Central memory CD8-positive, alpha-beta T cell (primary cell): Measurements from ENCODE around the gene TMBIM6.
A peak's percentile ranks its signal among the peaks of the same experiment; 100 is the strongest.
"Not testable (repeated sequence)": the region's sequence is repeated elsewhere in the genome, so short reads cannot be mapped to it uniquely, and the experiment has no call there.

Experiments used
- ATAC-seq: fragments of 150-1000 bp; cut with Tn5 transposase; replicated peaks from 2 replicates; pipeline ENCODE4 v1.10.0; 2022; ENCODE audit warnings: mild to moderate bottlenecking, moderate FRiP score, moderate number of reproducible peaks; ENCODE audit not compliant: poor library complexity, severe bottlenecking; ENCODE audit errors: extremely low read depth
- DNase-seq, 2 donors: peaks; one replicate each; pipeline ENCODE4 v3.0.0; 2021; ENCODE audit warnings: low spot score in 2 of 2
- H3K27ac Mint-ChIP-seq: one replicate; pipeline ENCODE4 v1.8.0; 2022; ENCODE audit warnings: low read depth, mild to moderate bottlenecking, moderate library complexity, mixed read lengths
- H3K27me3 Mint-ChIP-seq: one replicate; pipeline ENCODE4 v1.8.0; 2022; ENCODE audit warnings: mixed read lengths
- H3K36me3 Mint-ChIP-seq: one replicate; pipeline ENCODE4 v1.8.0; 2022; ENCODE audit warnings: mild to moderate bottlenecking, moderate library complexity, mixed read lengths; ENCODE audit not compliant: insufficient read depth
- H3K4me1 Mint-ChIP-seq: one replicate; pipeline ENCODE4 v1.8.0; 2022; ENCODE audit warnings: mixed read lengths
- H3K4me3 Mint-ChIP-seq: one replicate; pipeline ENCODE4 v1.8.0; 2022; ENCODE audit warnings: mild to moderate bottlenecking, moderate library complexity, mixed read lengths
- H3K9me3 Mint-ChIP-seq: one replicate; pipeline ENCODE4 v1.8.0; 2022; ENCODE audit warnings: mixed read lengths

Gene TMBIM6

DNA sequence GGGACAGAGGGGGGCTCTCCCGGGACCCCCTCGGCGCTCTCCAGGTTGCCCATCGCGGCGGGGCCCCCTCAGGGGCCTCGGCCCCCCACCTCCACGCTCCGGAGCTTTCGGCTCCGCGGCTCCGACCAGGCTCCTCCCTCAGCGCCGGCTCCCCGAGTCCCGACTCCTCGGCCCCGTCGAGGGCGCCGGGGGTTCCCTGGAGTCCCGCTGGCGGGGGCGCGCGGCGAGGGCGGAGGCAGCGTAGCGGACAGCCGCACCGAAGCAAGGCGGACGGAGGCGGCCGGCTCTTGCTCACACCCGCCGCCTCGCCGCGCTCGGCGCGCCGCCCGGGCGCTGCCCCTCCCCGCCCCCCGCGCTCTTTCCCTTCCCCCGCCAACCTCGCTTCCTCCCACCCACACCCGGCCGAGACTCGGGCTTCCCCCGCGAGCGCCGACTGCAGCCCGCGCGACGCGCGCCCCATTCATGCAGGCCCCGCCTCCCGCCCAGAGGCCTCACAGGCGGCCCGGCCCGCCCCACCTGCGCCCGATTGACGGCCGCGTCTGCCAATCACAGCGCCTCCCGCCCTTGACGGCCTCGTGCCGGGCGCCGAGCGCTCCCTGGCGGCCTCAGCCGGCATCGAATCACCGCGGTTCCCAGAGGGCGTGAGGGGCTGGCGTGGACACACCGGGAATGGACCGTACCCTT is 34.1 kb upstream of the TMBIM6 start, which contains the start of gene FMNL3:
FMNL3 (minus strand) TSS at position 278 of the 684 bp plus-strand sequence; CDS start at position 53, 225 bp downstream.
- peak; percentile 95 for ATAC-seq
- peak within 1 kb of the TSS; percentile 89 for H3K27ac Mint-ChIP-seq
- no peaks in the 10 kb centered on the region for H3K9me3 Mint-ChIP-seq
- peak within 1 kb of the TSS; percentile 92 for H3K4me3 Mint-ChIP-seq
- peak; percentile 98 for DNase-seq
- peaks cover 5% of the 10 kb centered on the region for H3K36me3 Mint-ChIP-seq
- peaks cover 16% of the 10 kb centered on the region for H3K27me3 Mint-ChIP-seq
- H3K4me1 Mint-ChIP-seq: peaks cover 48% of the 10 kb centered on the region

DNA sequence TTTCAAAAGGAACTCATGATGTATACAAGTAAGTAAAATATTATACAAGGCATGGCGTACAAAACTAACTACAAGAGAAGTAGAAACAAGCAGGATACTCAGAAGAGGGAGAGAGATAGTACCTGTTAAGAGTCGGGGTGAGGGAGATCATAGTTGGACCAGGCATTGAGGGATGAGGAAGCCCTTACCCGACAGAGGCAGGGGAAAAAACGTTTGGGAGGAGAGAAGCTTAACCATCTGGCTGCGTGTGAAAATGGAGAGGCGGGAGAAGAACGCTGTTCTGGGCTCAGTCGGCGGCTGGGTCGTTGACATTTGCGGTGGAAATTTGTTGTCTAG is 33.6 kb upstream of the TMBIM6 start:
- peak overlapping the region; percentile 78 for H3K27ac Mint-ChIP-seq
- ATAC-seq: no peak
- H3K36me3 Mint-ChIP-seq: peaks cover 5% of the 10 kb centered on the region

DNA sequence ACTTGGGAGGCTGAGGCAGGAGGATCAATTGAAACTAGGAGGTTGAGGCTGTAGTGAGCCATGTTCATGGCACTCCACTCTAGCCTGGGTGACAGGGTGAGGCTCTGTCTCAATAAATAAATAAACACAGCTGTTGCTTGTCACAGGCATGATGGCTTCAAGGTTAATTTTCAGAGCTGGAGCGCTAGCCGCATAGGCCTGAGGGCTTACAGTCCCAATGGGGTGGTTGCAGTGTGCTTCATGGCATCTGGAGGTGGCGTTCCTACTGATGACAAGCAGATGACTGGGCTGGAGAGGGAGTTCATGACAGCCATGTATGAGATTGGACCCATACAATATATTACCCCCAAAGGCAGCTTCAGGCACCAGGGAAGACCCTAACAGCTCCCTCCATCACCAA is 32.5 kb upstream of the TMBIM6 start:
- Mint-ChIP-seq H3K27me3 (peaks cover 16% of the 10 kb centered on the region), H3K36me3 (peaks cover 5% of the 10 kb centered on the region), H3K4me3 (no peak overlapping the region), H3K9me3 (no peaks in the 10 kb centered on the region), H3K4me1 (peaks cover 32% of the 10 kb centered on the region), H3K27ac (no peak overlapping the region)
- DNase-seq: no peak
- ATAC-seq: no peak

More for the DNA sequence above, 33.6 kb upstream of the TMBIM6 start:
- Mint-ChIP-seq H3K9me3 (no peaks in the 10 kb centered on the region), H3K27me3 (peaks cover 16% of the 10 kb centered on the region), H3K4me1 (peaks cover 42% of the 10 kb centered on the region), H3K4me3 (peak overlapping the region; percentile 92)
- DNase-seq: no peak

DNA sequence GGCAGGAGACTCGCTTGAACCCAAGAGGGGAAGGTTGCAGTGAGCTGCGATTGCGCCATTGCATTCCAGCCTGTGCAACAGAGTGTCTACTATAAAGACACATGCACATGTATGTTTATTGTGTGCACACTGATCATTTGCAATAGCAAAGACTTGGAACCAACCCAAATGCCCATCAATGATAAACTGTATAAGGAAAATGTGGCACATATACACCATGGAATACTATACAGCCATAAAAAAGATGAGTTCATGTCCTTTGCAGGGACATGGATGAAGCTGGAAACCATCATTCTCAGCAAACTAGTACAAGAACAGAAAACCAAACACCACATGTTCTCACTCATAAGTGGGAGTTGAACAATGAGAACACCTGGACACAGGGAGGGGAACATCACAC is 27.4 kb upstream of the TMBIM6 start:
- DNase-seq, H3K27ac Mint-ChIP-seq, ATAC-seq, H3K9me3 Mint-ChIP-seq, H3K36me3 Mint-ChIP-seq, H3K4me3 Mint-ChIP-seq, H3K4me1 Mint-ChIP-seq: not testable (repeated sequence)
- peaks cover 25% of the 10 kb centered on the region for H3K27me3 Mint-ChIP-seq

DNA sequence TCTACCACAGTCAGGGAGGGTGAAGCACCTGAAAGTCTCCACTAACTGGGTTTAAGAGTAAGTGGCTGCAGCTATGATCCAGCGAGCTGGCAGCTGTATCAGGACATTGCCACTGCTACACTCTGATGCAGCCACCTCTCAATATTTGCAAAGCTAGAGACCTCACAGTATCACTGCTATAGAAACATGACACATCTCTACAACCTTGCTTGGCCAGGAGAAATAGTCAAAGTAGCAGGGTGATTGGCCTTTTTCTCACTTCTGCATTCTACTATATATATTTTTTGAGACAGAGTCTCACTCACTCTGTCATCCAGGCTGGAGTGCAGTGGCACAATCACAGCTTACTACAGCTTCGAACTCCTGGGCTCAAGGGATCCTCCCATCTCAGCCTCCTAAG is 24.8 kb upstream of the TMBIM6 start:
- H3K27me3 Mint-ChIP-seq: peaks cover 14% of the 10 kb centered on the region
- no peaks in the 10 kb centered on the region for H3K9me3 Mint-ChIP-seq
- H3K27ac Mint-ChIP-seq: no peak overlapping the region
- DNase-seq (no peak), ATAC-seq (no peak)
- H3K36me3 Mint-ChIP-seq: no peaks in the 10 kb centered on the region
- no peaks in the 10 kb centered on the region for H3K4me1 Mint-ChIP-seq
- H3K4me3 Mint-ChIP-seq: no peak overlapping the region

DNA sequence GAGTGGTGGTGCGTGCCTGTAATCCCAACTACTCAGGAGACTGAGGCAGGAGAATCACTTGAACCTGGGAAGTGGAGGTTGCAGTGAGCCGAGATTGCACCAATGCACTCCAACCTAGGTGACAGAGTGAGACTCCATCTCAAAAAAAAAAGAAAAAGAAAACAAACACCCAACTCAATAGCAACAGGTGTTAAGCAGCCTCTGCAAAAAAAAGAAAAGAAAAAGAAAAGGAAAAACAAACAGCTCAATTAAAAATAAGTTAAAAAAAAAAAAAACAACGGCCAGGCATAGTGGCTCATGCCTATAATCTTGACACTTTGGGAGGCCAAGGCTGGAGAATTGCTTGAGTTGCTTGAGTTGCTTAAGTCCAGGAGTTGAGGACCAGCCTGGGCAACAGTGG is 23.6 kb upstream of the TMBIM6 start:
- not testable (repeated sequence) for H3K4me1 Mint-ChIP-seq, ATAC-seq, H3K27ac Mint-ChIP-seq, DNase-seq, H3K36me3 Mint-ChIP-seq, H3K9me3 Mint-ChIP-seq, H3K27me3 Mint-ChIP-seq, H3K4me3 Mint-ChIP-seq

DNA sequence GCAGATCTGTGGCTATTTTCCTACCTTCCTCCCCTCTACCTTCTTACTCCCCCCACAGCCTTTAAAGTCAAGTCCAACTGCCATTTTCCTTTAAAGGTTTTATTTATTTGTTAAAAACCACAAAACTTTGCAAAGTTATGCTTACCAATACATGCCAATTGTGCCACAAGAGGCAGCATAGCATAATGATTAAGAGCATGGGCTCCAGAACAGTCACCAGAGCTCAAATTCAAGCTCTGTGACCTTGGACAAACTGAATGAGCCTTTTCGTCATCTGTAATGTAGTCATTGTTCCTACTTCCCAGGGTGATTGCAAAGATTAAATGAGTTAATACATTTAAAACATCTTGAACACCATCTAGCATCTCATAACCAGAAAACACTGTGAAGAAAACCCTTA is 21.1 kb upstream of the TMBIM6 start:
- Mint-ChIP-seq H3K4me3 (no peak overlapping the region), H3K9me3 (no peaks in the 10 kb centered on the region), H3K27me3 (peaks cover 19% of the 10 kb centered on the region), H3K36me3 (no peaks in the 10 kb centered on the region), H3K4me1 (no peaks in the 10 kb centered on the region), H3K27ac (no peak overlapping the region)
- DNase-seq: no peak
- no peak for ATAC-seq

DNA sequence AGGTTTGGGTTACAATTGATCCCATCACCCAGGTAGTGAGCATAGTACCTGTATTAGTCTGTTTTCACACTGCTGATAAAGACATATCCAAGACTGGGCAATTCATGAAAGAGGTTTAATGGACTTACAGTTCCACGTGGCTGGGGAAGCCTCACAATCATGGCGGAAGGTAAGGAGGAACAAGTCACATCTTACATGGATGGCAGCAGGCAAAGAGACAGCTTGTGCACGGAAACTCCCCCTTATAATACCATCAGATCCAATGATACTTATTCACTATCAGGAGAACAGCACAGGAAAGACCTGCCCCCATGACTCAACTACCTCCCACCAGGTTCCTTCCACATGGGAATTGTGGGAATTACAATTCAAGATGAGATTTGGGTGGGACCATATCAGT is 20.0 kb upstream of the TMBIM6 start:
- not testable (repeated sequence) for H3K4me1 Mint-ChIP-seq, ATAC-seq, DNase-seq, H3K4me3 Mint-ChIP-seq, H3K36me3 Mint-ChIP-seq, H3K27ac Mint-ChIP-seq, H3K9me3 Mint-ChIP-seq
- H3K27me3 Mint-ChIP-seq: peaks cover 19% of the 10 kb centered on the region

DNA sequence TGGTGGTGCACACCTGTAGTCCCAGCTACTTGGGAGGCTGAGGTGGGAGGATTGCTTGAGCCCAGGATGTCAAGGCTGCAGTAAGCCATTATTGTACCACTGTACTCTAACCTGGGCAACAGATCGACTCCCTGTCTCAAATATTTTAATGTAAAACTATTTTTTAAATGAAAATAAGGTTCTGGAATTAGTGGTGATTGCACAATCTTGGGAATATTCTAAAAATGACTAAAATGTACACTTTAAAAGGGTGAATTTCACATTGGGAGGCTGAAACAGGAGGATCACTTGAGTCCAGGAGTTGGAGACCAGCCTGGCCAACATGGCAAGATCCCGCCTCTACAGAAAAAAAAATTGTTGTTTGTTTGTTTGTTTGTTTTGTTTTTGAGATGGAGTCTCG is 12.9 kb upstream of the TMBIM6 start:
- H3K27ac Mint-ChIP-seq: no peak overlapping the region
- no peaks in the 10 kb centered on the region for H3K36me3 Mint-ChIP-seq
- DNase-seq: no peak
- peaks cover 25% of the 10 kb centered on the region for H3K27me3 Mint-ChIP-seq
- H3K4me1 Mint-ChIP-seq: no peaks in the 10 kb centered on the region
- ATAC-seq: no peak
- H3K9me3 Mint-ChIP-seq: no peaks in the 10 kb centered on the region
- no peak overlapping the region for H3K4me3 Mint-ChIP-seq

DNA sequence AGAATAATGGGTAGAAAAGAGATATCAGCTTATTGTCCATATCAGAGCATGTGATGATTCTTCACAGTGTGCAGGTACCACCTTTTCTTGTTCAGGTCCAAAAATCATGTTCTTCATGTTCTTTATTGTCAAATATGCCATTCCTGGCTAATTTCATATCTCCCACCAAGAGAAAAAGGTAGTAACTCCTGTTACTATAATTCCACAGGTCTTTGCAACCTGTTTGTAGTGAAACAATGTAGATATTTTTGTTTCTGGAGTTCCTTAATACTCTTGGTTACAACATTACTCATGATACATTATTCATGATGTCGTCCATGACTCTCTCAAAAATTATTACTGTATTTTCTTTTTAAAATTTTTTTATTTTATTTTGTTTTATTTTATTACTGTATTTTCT is 11.3 kb upstream of the TMBIM6 start:
- peaks cover 15% of the 10 kb centered on the region for H3K27me3 Mint-ChIP-seq
- ATAC-seq: no peak
- H3K9me3 Mint-ChIP-seq: no peaks in the 10 kb centered on the region
- no peak for DNase-seq
- no peak overlapping the region for H3K4me3 Mint-ChIP-seq
- H3K4me1 Mint-ChIP-seq: peaks cover 3% of the 10 kb centered on the region
- H3K36me3 Mint-ChIP-seq: no peaks in the 10 kb centered on the region
- no peak overlapping the region for H3K27ac Mint-ChIP-seq

DNA sequence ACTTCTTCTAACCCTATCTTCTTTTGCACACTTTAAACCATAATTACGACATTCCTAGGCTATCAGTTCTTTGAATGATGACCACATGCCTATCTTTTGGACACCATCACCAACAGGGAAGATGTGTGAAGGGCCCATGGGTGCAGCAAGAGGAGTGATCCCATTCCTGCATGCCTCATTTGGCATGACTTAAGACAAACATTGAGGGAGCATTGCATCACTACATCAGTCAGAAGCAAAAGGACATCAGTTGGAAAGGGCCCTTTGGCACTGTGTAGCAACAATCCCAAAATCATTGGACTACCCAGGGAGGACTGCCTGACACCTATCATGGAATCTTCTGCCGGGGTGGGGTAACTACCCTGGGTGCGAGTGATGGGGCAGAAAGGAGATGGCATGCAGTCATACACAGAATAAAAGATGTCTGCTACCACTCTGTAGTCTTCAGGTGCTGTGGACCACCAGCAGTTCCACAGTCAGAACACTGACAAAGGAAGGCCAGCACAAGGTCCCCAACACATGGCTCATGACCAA is 10.7 kb upstream of the TMBIM6 start:
- Mint-ChIP-seq H3K4me1 (peaks cover 4% of the 10 kb centered on the region), H3K36me3 (no peaks in the 10 kb centered on the region), H3K9me3 (no peaks in the 10 kb centered on the region), H3K4me3 (no peak overlapping the region), H3K27ac (no peak overlapping the region), H3K27me3 (peaks cover 15% of the 10 kb centered on the region)
- DNase-seq (no peak), ATAC-seq (no peak)

DNA sequence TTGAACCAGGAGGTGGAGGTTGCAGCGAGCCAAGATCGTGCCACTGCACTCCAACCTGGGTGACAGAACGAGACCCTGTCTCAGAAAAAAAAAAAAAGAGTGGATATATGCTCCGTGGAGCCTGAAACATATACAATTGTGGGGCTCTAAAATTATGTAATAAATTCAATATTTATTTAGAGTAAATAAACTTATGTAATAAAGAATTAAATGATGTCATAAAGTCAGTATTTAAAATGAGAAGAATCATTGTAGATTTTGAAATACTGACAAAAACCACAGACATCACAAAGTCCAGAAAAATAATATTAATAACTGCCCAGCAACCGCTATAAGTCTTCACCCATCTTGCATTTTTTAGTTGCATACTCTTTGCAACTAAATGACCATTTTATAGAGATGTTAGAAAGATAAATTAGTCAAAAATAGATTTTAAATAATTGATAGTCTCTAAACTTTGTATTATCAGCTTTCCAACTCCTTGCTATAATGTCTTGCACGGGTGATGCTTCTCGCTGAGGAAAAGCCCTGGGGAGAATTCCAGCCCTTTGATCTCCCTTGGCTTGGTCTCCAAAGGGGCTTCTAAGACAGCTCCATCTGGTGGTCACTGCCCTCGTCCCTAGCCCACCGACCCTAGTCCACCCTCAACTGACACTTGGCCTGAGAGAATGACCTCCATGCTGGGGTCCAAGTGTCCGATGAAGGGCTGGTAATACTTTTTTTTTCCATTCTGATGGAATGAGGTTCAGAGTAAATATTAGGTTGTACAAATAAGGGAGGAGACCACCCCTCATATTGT is 7.9 kb upstream of the TMBIM6 start:
- Mint-ChIP-seq H3K27me3 (no peaks in the 10 kb centered on the region), H3K4me3 (no peak overlapping the region), H3K27ac (no peak overlapping the region), H3K36me3 (no peaks in the 10 kb centered on the region), H3K9me3 (no peaks in the 10 kb centered on the region), H3K4me1 (peaks cover 4% of the 10 kb centered on the region)
- DNase-seq (no peak), ATAC-seq (no peak)

DNA sequence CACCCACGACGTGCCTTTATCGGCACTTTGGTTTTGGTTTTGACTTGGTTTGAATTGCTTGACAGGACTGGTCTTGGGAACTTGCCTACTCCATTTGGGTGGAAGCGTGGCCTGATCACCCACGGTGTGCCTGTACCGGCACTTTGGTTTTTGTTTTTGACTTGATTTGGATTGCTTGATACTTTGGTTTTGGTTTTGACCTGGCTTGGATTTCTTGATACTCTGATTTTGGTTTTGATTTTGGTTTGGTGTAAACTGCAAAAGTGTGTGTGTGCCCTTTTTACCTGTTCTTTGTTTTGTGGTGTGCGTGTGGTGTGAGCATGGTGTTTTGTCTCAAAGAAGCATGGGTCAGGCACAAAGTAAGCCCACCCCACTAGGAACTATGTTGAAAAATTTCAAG is 6.5 kb upstream of the TMBIM6 start:
- not testable (repeated sequence) for H3K27me3 Mint-ChIP-seq, H3K4me1 Mint-ChIP-seq, DNase-seq, H3K9me3 Mint-ChIP-seq, H3K4me3 Mint-ChIP-seq, H3K36me3 Mint-ChIP-seq, ATAC-seq
- H3K27ac Mint-ChIP-seq: peak overlapping the region; percentile 13
